HCT116 (cell line): ENCODE measurements around the gene UVSSA.

Experiments used
- CBX3 ChIP-seq: IDR thresholded peaks from 2 replicates; pipeline ENCODE4 v1.6.1; 2012; ENCODE audit warnings: low read depth
- CEBPB ChIP-seq: IDR thresholded peaks from 2 replicates; pipeline ENCODE4 v1.6.1; 2012; ENCODE audit warnings: low read depth
- POLR2AphosphoS5 ChIP-seq: IDR thresholded peaks from 2 replicates; pipeline ENCODE4 v1.6.1; 2011; ENCODE audit warnings: mild to moderate bottlenecking, low read depth, low read length, moderate library complexity
- SRF ChIP-seq: IDR thresholded peaks from 2 replicates; pipeline ENCODE4 v1.6.1; 2012; ENCODE audit warnings: low read depth
- ZNF274 ChIP-seq: fragments of 200-500 bp; sonication (Bioruptor generic); IDR thresholded peaks from 2 replicates; pipeline ENCODE4 v1.6.1; 2014; ENCODE audit warnings: mild to moderate bottlenecking, low read depth, low read length, inconsistent platforms
- TF ChIP-seq, protein P1 (sequence below), 3 experiments: fragments of 200-600 bp in 1 of 3; sonication (generic) in 1 of 3; IDR thresholded peaks in 2 of 3; conservative IDR thresholded peaks in 1 of 3; 2 replicates each; pipeline ENCODE4 v1.5.1; 2012 to 2017; ENCODE audit warnings: low read depth in 2 of 3, low read length in 2 of 3, antibody characterized with exemption in 1 of 3, borderline replicate concordance in 1 of 3, control low read depth in 1 of 3, mild to moderate bottlenecking in 1 of 3, mixed read lengths in 1 of 3, mixed run types in 1 of 3, moderate library complexity in 1 of 3; ENCODE audit not compliant: insufficient read depth in 1 of 3

DNA sequence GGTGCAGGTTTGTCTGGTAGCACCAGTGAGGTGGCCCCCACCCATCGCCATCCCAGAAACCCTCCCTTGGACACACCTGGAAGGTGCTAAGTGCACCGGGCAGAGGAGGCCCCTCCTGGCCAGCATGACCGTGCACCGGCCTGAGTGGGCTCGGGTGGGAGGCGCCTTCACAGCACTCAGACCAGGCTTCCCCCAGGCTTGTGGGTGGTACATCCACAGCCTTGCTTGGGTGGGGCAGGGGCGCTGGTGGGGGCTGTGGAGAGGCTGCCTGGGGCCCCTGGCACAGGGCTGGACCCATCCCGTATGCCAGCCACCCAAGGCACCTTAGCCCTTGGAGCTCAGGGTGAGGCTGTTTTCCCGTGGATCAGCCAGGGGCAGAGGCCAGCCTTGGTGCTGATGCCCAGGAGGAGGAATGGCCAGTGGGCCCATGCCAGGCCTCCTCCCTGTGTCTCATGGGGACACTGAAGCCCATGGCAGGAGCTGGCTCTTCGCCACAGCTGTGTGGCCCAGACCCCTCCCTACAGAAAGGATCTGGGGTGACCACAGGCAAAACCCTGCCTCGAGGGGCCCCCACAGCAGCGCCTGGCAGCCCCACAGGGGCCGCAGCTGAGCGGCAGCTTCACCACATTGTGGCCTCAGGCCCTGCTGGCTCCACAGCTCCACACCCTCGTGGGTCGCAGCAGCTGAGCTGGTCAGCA, 37.8 kb downstream of the UVSSA start:
- TF ChIP-seq, protein P1, sequence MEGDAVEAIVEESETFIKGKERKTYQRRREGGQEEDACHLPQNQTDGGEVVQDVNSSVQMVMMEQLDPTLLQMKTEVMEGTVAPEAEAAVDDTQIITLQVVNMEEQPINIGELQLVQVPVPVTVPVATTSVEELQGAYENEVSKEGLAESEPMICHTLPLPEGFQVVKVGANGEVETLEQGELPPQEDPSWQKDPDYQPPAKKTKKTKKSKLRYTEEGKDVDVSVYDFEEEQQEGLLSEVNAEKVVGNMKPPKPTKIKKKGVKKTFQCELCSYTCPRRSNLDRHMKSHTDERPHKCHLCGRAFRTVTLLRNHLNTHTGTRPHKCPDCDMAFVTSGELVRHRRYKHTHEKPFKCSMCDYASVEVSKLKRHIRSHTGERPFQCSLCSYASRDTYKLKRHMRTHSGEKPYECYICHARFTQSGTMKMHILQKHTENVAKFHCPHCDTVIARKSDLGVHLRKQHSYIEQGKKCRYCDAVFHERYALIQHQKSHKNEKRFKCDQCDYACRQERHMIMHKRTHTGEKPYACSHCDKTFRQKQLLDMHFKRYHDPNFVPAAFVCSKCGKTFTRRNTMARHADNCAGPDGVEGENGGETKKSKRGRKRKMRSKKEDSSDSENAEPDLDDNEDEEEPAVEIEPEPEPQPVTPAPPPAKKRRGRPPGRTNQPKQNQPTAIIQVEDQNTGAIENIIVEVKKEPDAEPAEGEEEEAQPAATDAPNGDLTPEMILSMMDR (IDR thresholded peaks at IDR 0.05 in 2 of 3, conservative IDR thresholded peaks at IDR 0.05 in 1 of 3; ENCODE audit: borderline replicate concordance in 1 of 3, insufficient read depth in 1 of 3, low read depth in 2 of 3, low read length in 2 of 3) = no peak
- no peak for TF ChIP-seq CEBPB
- no peak for TF ChIP-seq POLR2AphosphoS5
- no peak for TF ChIP-seq SRF
- TF ChIP-seq CBX3 = no peak
- no peak for TF ChIP-seq ZNF274
